NCI-H128 (cell line): ENCODE measurements around the gene NFYB.
"Not testable (repeated sequence)": the region's sequence is repeated elsewhere in the genome, so short reads cannot be mapped to it uniquely, and the experiment has no call there.

Experiments
- DNase-seq: peaks from one replicate; lab custom pipeline; 2025; ENCODE audit not compliant: unreplicated experiment; lab: John Stamatoyannopoulos, UW

The NFYB gene

GRCh38 chr12:104163028-104163427, 25.0 kb upstream of the NFYB start:
- DNase-seq, result not testable (repeated sequence)

DNA sequence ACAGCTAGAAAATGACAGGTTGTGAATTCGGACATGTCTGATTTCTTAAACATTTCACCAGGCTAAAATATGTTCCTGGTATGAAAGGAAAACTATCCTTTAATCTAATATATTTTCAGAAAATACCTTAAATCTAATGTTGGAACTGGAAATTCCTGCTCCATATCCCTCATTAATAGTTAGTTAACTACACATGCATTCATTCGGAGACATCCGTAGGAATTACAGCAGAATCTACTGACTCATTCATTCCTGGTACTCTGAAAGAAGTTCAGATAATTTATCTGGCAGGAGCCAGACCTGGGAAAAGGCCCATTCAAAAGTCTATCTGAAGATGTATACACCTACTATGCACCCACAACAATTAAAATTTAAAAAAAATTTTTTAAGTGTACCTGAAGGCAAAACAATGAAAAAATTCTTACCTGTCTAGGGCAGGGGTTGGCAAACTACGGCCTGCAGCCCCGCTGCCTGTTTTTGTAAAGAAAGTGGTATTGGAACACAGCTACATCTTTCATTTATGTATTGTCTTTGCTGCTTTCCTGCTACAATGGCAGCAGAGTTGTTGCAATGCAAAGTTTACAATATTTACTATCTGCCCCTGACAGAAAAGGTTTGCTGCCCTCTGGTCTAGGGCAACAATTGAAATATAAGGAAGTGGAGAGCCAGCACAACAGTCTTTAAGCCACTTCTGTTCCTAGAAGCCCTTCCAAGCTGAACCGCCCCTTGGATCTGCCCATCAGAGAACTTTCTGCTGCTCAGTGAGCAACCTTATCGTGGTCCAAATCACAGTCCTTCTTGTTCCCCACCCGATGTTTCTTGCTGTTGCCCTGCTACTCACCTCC, 17.9 kb upstream of the NFYB start:
- no peak for DNase-seq

DNA sequence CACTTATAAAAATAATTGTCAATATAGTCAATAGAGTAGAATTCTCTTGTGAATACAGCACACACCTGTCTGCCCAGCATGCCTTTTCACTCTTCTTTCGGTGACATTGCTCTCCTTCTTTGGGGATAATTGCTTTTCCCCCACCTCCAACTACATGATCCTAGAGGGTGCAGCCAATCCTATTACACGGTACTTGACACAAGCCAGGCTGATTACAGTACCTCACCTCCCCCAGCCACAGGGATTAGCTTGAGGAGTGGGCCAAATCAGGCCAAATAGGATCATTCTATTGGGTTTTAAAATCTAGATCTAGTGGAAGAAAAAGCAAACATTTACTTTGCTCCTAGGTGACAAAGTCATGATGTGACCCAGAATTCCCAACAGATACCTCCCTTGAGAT, 16.8 kb upstream of the NFYB start:
- peak; percentile 77 for DNase-seq

GRCh38 chr12:104154286-104154685, 16.3 kb upstream of the NFYB start:
- DNase-seq, result peak; percentile 80

- DNase-seq, result no peak
Measured at GRCh38 chr12:104152685-104153241, 14.8 kb upstream of the NFYB start.

DNA sequence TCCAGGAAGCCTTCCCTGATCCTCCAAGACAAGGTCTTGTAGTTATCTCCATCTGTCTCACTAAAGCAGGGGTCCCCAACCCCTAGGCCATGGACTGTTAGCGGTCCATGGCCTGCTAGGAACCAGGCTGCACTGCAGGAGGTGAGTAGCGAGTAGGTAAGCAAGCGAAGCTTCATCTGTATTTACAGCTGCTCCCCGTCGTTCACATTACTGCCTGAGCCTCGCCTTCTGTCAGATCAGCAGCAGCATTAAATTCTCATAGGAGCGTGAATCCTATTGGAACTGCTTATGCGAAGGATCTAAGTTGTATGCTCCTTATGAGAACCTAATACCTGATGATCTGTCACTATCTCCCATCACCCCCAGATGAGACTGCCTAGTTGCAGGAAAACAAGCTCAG, 12.4 kb upstream of the NFYB start:
- no peak for DNase-seq

- DNase-seq, result no peak
Measured at GRCh38 chr12:104147346-104147745, 9.3 kb upstream of the NFYB start.

GRCh38 chr12:104143918-104144317, 5.9 kb upstream of the NFYB start:
- no peak for DNase-seq

- no peak for DNase-seq
Measured at GRCh38 chr12:104143002-104143401, 5.0 kb upstream of the NFYB start.

- no peak for DNase-seq
Measured at GRCh38 chr12:104142543-104142942, 4.5 kb upstream of the NFYB start.

- no peak for DNase-seq
Measured at GRCh38 chr12:104138797-104139152, 765 bp upstream of the NFYB start.

DNA sequence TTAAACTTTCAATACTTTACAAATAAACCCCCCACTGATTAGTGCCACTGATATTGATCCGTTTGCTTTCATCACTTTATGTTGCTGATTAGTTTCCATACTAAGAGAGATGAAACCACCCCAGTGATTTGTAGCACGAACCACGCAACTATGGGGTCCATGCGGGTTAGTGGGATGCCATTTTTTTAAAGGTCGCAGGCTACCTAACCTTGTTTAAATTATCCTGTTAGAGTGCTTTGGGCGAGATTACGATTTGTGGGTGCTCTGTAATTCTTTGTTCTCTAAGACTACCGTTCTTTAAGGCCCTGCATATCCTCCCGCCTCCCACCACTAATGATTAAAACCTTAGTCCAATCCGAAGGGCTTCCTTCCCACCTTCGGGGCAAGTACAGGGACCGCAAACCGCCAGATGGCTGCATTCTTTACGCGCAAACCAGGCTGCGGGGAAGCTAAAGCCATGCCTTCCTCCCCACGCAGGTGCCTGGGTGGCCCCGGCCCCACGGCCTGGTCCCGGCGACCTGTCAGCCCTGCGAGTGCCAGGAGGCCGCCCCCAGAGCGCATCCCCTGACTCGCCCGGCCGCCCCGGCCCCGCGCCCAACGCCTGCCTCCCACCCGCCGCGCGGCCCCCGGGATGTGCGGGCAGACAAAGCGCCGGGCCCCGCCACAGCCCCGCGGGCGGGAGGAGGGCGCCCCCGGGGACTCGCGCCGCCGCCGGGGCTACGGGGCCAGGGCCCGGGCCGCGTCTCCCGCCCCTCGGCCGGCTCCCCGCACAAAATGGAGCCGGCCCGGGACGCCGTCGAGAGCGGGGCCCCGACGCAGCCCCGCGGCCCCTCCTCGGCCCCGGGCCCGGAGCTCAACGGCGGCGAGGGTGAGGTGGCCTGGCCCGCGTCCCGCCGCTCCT, 759 bp downstream of the NFYB start:
- DNase-seq, result peak; percentile 16

DNA sequence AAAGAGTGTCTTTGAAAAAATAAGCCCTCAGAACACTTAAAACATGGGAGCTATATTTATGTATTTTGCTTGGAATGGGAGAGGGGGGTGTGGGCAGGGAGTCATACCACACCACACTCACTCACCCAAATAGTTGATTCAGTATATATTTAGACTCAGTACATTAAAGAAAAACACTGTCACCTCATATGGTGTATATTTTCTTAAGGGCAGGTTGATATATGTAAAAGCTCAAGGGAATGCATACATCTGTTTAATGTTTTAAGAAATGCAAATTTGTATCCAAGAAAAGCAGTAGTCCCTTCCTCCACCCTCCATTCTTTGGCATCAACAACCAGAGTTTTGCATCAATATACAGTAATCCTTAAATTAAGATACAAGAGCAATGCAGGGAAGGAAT, 1.4 kb downstream of the NFYB start:
- DNase-seq, result no peak

GRCh38 chr12:104134882-104135281, 3.1 kb downstream of the NFYB start:
- no peak for DNase-seq

- DNase-seq, result no peak
Measured at GRCh38 chr12:104133866-104134265, 4.1 kb downstream of the NFYB start.

DNA sequence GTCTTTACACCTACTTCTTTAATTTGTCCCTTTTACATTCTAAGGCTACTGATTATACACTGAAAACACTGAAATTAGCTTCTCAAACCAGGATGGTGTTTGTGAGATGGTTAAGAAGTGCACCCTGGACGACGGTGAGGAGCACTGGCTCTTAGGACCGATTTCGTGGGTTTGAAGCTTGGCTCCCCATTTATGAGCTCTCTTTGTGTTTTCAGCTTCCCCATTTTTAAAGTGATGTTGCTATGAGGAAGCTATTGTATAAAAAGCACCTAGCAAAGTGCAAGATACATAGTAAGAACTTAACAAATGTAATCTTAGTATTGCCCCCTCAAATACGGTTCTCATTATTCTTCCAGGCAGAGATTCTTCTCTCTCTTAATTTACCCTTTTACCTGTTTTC, 4.7 kb downstream of the NFYB start:
- no peak for DNase-seq

GRCh38 chr12:104132351-104132956, 5.6 kb downstream of the NFYB start:
- no peak for DNase-seq

DNA sequence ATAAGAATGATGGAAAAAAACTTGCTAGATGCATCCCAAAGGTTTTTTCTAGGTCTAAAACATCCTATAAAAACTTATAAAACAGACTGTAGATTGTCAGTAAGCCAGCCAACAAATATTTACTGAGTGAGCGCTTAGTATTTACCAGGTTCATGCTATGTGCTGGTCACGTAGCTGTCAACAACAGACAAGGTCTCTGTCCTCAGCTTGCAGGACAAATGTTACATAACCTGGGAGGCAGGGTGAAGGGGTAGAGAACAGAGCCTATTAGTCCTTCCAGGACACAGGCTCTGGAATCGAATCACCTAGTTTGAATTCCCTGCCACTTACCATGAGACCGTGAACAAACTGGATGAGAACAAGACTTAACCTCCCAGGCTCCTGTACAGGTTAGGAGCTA, 6.4 kb downstream of the NFYB start:
- DNase-seq, result no peak

DNA sequence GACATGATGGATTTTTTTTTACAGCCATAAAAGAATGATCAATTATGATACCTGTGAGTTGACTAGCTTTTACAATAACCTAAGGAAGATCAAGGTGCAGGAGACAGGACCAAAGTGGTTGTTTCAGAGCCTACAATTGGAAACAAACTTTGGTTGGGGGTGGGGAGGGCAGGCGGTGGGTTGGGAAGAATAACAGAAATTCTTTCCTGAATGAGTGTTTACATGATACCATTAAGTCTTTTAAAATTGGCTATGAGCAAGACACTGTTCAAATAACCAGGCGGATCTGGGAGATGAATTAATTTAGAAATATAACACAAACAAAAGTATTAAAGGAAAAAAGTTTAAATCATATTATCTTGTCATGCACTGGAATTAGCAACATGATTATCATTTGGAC, 7.2 kb downstream of the NFYB start:
- DNase-seq, result no peak

DNA sequence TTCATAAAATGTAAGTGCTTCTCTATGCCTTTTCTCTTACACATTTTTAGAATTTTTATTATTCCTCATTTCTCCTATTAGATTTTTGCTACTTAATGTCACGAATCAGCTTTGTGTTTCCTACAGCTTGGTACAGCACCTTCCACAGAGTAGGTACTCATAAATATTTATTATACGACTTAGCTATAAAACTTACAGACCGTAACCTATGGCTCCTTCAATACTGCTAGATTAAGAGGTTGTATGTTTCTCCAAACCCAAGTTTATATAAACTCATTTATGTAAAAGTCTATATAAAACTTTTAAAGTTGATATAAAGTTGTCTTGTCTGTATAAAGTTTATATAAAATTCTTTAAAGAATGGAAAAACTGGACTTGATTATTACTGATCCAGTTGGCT, 11.5 kb downstream of the NFYB start:
- no peak for DNase-seq

GRCh38 chr12:104122298-104122697, 15.7 kb downstream of the NFYB start:
- DNase-seq, result no peak
